Measurements from ENCODE around the gene NAV2. TPM values are rescaled to one million over a fixed set of nuclear protein-coding genes. Genes with fewer than 3 reads are reported as not detected.

NAV2 gene
- total and polyA plus RNA-seq, 2 experiments from 2014 or later = 26.0 to 45.0 TPM

- TF ChIP-seq NANOG (IDR thresholded peaks at IDR 0.05; ENCODE audit: borderline replicate concordance) = no peak
- TF ChIP-seq EZH2phosphoT487 (IDR thresholded peaks at IDR 0.05; ENCODE audit: unreplicated experiment) = no peak
- H3K79me2 ChIP-seq (replicated peaks; ENCODE audit: insufficient read depth) = no peaks in the 10 kb centered on the region
- no peaks in the 10 kb centered on the region; the same call in 2 of the 3 replicates for H3K4me1 Mint-ChIP-seq
- no peak overlapping the region for H3K4me3 ChIP-seq
- H3K36me3 Mint-ChIP-seq (ENCODE audit: low read depth) = peaks cover 88% of the 10 kb centered on the region
- DNase-seq (ENCODE audit: low spot score) (no peak), ATAC-seq (no peak)
- H3K27me3 Mint-ChIP-seq (ENCODE audit: insufficient read depth, low read depth, poor library complexity) = peaks cover 4% of the 10 kb centered on the region
- peaks cover 4% of the 10 kb centered on the region; the same call in 1 of the 2 replicates for H3K36me3 ChIP-seq (ENCODE audit: insufficient read depth)
- H3K27ac ChIP-seq (ENCODE audit: low read depth) = no peak overlapping the region
- peaks cover 12% of the 10 kb centered on the region; the same call in 1 of the 2 replicates for H4K20me1 ChIP-seq (replicated peaks; ENCODE audit: insufficient read depth)
- no peaks in the 10 kb centered on the region for H3K4me1 ChIP-seq (ENCODE audit: insufficient read depth)
- H3K4me3 Mint-ChIP-seq = no peak overlapping the region
- H3K9me2 ChIP-seq (ENCODE audit: insufficient read depth) = no peaks in the 10 kb centered on the region
- H2AFZ ChIP-seq = no peak overlapping the region
- H3K4me2 ChIP-seq = no peak overlapping the region
- no peak overlapping the region for H3K27ac Mint-ChIP-seq
- no peaks in the 10 kb centered on the region for H3K9me3 Mint-ChIP-seq
- H3F3A ChIP-seq (replicated peaks; ENCODE audit: low read depth) = no peaks in the 10 kb centered on the region
- H3K27me3 ChIP-seq (ENCODE audit: insufficient read depth) = no peaks in the 10 kb centered on the region
Measured at GRCh38 chr11:20109731-20110445, 397.3 kb downstream of the NAV2 start.

- Histone ChIP-seq H4K20me1 (replicated peaks; ENCODE audit: insufficient read depth) (peaks cover 12% of the 10 kb centered on the region; the same call in 1 of the 2 replicates), H2AFZ (no peak overlapping the region), H3F3A (replicated peaks; ENCODE audit: low read depth) (no peaks in the 10 kb centered on the region), H3K4me1 (ENCODE audit: insufficient read depth) (no peaks in the 10 kb centered on the region), H3K4me3 (no peak overlapping the region), H3K36me3 (ENCODE audit: insufficient read depth) (peaks cover 7% of the 10 kb centered on the region; the same call in 1 of the 2 replicates), H3K27me3 (ENCODE audit: insufficient read depth) (no peaks in the 10 kb centered on the region), H3K4me2 (no peak overlapping the region), H3K27ac (ENCODE audit: low read depth) (no peak overlapping the region), H3K9me2 (ENCODE audit: insufficient read depth) (no peaks in the 10 kb centered on the region), H3K79me2 (replicated peaks; ENCODE audit: insufficient read depth) (no peaks in the 10 kb centered on the region)
- H3K27me3 Mint-ChIP-seq (ENCODE audit: insufficient read depth, low read depth, poor library complexity) = peaks cover 4% of the 10 kb centered on the region
- peaks cover 85% of the 10 kb centered on the region for H3K36me3 Mint-ChIP-seq (ENCODE audit: low read depth)
- no peaks in the 10 kb centered on the region for H3K9me3 Mint-ChIP-seq
- TF ChIP-seq, protein P1, sequence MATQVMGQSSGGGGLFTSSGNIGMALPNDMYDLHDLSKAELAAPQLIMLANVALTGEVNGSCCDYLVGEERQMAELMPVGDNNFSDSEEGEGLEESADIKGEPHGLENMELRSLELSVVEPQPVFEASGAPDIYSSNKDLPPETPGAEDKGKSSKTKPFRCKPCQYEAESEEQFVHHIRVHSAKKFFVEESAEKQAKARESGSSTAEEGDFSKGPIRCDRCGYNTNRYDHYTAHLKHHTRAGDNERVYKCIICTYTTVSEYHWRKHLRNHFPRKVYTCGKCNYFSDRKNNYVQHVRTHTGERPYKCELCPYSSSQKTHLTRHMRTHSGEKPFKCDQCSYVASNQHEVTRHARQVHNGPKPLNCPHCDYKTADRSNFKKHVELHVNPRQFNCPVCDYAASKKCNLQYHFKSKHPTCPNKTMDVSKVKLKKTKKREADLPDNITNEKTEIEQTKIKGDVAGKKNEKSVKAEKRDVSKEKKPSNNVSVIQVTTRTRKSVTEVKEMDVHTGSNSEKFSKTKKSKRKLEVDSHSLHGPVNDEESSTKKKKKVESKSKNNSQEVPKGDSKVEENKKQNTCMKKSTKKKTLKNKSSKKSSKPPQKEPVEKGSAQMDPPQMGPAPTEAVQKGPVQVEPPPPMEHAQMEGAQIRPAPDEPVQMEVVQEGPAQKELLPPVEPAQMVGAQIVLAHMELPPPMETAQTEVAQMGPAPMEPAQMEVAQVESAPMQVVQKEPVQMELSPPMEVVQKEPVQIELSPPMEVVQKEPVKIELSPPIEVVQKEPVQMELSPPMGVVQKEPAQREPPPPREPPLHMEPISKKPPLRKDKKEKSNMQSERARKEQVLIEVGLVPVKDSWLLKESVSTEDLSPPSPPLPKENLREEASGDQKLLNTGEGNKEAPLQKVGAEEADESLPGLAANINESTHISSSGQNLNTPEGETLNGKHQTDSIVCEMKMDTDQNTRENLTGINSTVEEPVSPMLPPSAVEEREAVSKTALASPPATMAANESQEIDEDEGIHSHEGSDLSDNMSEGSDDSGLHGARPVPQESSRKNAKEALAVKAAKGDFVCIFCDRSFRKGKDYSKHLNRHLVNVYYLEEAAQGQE (IDR thresholded peaks at IDR 0.05; ENCODE audit: unreplicated experiment) = peak; percentile 7
- peak; percentile 45; the same call in 1 of the 2 replicates for TF ChIP-seq CREB1 (CRISPR knock-in tag; IDR thresholded peaks at IDR 0.05; ENCODE audit: low read depth)
- TF ChIP-seq ZNF331 (CRISPR knock-in tag; IDR thresholded peaks at IDR 0.05; ENCODE audit: low read depth) = no peak
- peak; percentile 85 to 99 for TF ChIP-seq CTCF (conservative IDR thresholded peaks at IDR 0.05; ENCODE audit: low read depth in 2 of 2)
- H3K4me1 Mint-ChIP-seq = no peaks in the 10 kb centered on the region; the same call in 2 of the 3 replicates
- H3K27ac Mint-ChIP-seq = no peak overlapping the region
- ATAC-seq = peak; percentile 97
- DNase-seq (ENCODE audit: low spot score) = peak; percentile 93
- no peak overlapping the region for H3K4me3 Mint-ChIP-seq
Measured at GRCh38 chr11:20110908-20111669, 398.5 kb downstream of the NAV2 start.

Measured in GM23338 (cell line).